K562 (cell line): ENCODE data around the gene HDAC7. TPM values are rescaled to one million over a fixed set of nuclear protein-coding genes. Genes with fewer than 3 reads are reported as not detected.

Experiments used
- ATAC-seq: fragments of 200-7000 bp; cut with Tn5 transposase; 3 replicates; pipeline ENCODE4 v1.9.1; 2020; ENCODE audit warnings: moderate library complexity
- BruUV-seq: library from RNA; stranded (reverse); fragments of 400-500 nt; replicated peaks from 2 replicates; lab custom pipeline; 2021; lab: Mats Ljungman, UMichigan
- CTCF ChIA-PET: fragments of 300-600 bp; formaldehyde crosslinking; extraction: SDS; loops from one replicate; lab custom pipeline; 2021; ENCODE audit warnings: low intra/inter-chr PET ratio; lab: Yijun Ruan, JAX
- POLR2A ChIA-PET: fragments of 300-600, 350-650 bp; sonication (Branson Sonifier 250); formaldehyde crosslinking; extraction: SDS; loops from one replicate; lab custom pipeline; 2021; ENCODE audit warnings: antibody characterized with exemption, inconsistent platforms; lab: Yijun Ruan, JAX
- DNase-seq, 4 experiments: peaks; one replicate each; pipeline versions ENCODE4 v3.0.0 to v3.0.0-alpha.2; 2011 to 2018; ENCODE audit warnings: low spot score in 3 of 4, mixed read lengths in 3 of 4; ENCODE audit errors: extremely low read depth in 1 of 4
- FAIRE-seq: peaks from 2 replicates; lab custom pipeline; 2011; peaks lifted over from hg19 to GRCh38; lab: Jason Lieb, UNC
- H2AFZ ChIP-seq: 2 replicates; pipeline ENCODE4 v1.6.0; 2011; ENCODE audit warnings: low read depth, low read length, control low read depth, inconsistent platforms
- H3K27ac ChIP-seq: fragments of 200-600 bp; 3 replicates; pipeline ENCODE4 v1.8.0; 2011; ENCODE audit warnings: low read depth, mild to moderate bottlenecking, control low read depth, inconsistent platforms, low read length, moderate library complexity, mixed read lengths; ENCODE audit errors: extremely low read depth
- H3K27me3 ChIP-seq, 2 experiments: fragments of 300-600 bp in 1 of 2; 2 replicates in 1 of 2; 3 replicates in 1 of 2; pipeline versions ENCODE4 v1.6.0 to v1.8.0; 2011; ENCODE audit warnings: inconsistent platforms in 2 of 2, low read length in 2 of 2, mild to moderate bottlenecking in 1 of 2, mixed read lengths in 1 of 2, moderate library complexity in 1 of 2; ENCODE audit not compliant: control insufficient read depth in 2 of 2, insufficient read depth in 2 of 2
- H3K36me3 ChIP-seq: fragments of 300-600 bp; 3 replicates; pipeline ENCODE4 v1.8.0; 2011; ENCODE audit warnings: mild to moderate bottlenecking, low read length, inconsistent platforms; ENCODE audit not compliant: control insufficient read depth, insufficient read depth
- H3K4me1 ChIP-seq, 2 experiments: fragments of 200-600 bp in 1 of 2; replicated peaks in 1 of 2; 2 replicates in 1 of 2; 3 replicates in 1 of 2; pipeline versions ENCODE4 v1.5.1 to v1.8.0; 2011; ENCODE audit warnings: inconsistent platforms in 2 of 2, low read length in 2 of 2, mild to moderate bottlenecking in 1 of 2, mixed read lengths in 1 of 2, moderate library complexity in 1 of 2; ENCODE audit not compliant: control insufficient read depth in 2 of 2, insufficient read depth in 2 of 2
- H3K4me2 ChIP-seq: 2 replicates; pipeline ENCODE4 v1.6.1; 2011; ENCODE audit warnings: low read length, control low read depth, inconsistent platforms, mixed read lengths; ENCODE audit not compliant: insufficient read depth
- H3K4me3 ChIP-seq: fragments of 200-600 bp; sonication (generic), shearing (Covaris generic); 2 replicates; pipeline ENCODE4 v1.5.1; 2016; ENCODE audit warnings: control low read depth, inconsistent platforms
- H3K79me2 ChIP-seq: fragments of 200-600 bp; 3 replicates; pipeline ENCODE4 v1.8.0; 2011; ENCODE audit warnings: low read length, inconsistent platforms; ENCODE audit not compliant: control insufficient read depth, insufficient read depth
- H3K9ac ChIP-seq, 2 experiments: 2 replicates each; pipeline versions ENCODE4 v1.6.0 to v1.6.1; 2011; ENCODE audit warnings: low read depth in 2 of 2, low read length in 2 of 2, control low read depth in 1 of 2, inconsistent platforms in 1 of 2, mild to moderate bottlenecking in 1 of 2, mixed read lengths in 1 of 2; ENCODE audit not compliant: insufficient read depth in 1 of 2
- H3K9me1 ChIP-seq: one replicate; pipeline ENCODE4 v1.6.0; 2011; ENCODE audit warnings: inconsistent platforms, mild to moderate bottlenecking, low read length, moderate library complexity; ENCODE audit not compliant: control insufficient read depth, insufficient read depth
- H3K9me3 ChIP-seq: replicated peaks from 2 replicates; pipeline ENCODE4 v1.5.1; 2011; ENCODE audit warnings: low read depth, low read length, inconsistent platforms; ENCODE audit not compliant: control insufficient read depth, insufficient read depth
- H4K20me1 ChIP-seq: replicated peaks from 2 replicates; pipeline ENCODE4 v1.6.1; 2011; ENCODE audit warnings: low read length, inconsistent platforms, mixed read lengths; ENCODE audit not compliant: control insufficient read depth, insufficient read depth
- HDAC3 ChIP-seq: fragments of 450-650 bp; IDR thresholded peaks from 2 replicates; pipeline ENCODE4 v1.6.1; 2018; ENCODE audit warnings: borderline replicate concordance, mild to moderate bottlenecking, moderate library complexity; ENCODE audit not compliant: partially characterized antibody
- PTTG1 ChIP-seq: fragments of 450-650 bp; IDR thresholded peaks from 2 replicates; pipeline ENCODE4 v1.6.1; 2016; ENCODE audit warnings: low read depth, mild to moderate bottlenecking, missing genetic modification characterization, missing compliant biosample characterization
- RCOR1 ChIP-seq, 2 experiments: IDR thresholded peaks; 2 replicates each; pipeline ENCODE4 v1.6.1; 2012; ENCODE audit warnings: low read depth in 2 of 2, low read length in 2 of 2, borderline replicate concordance in 1 of 2, improper control_type of control experiment in 1 of 2
- SMAD1 ChIP-seq: fragments of 150-350 bp; IDR thresholded peaks from 2 replicates; pipeline ENCODE4 v1.6.1; 2014; ENCODE audit warnings: low read length, low read depth; ENCODE audit not compliant: partially characterized antibody
- SMAD2 ChIP-seq: fragments of 150-350 bp; IDR thresholded peaks from 2 replicates; pipeline ENCODE4 v1.6.1; 2014; ENCODE audit warnings: low read depth, mild to moderate bottlenecking, low read length
- TAL1 ChIP-seq: fragments of 450-650 bp; IDR thresholded peaks from 2 replicates; pipeline ENCODE4 v1.6.1; 2016; ENCODE audit warnings: mild to moderate bottlenecking
- ZBTB7A ChIP-seq: IDR thresholded peaks from 2 replicates; pipeline ENCODE4 v1.6.1; 2011; ENCODE audit warnings: low read depth, mild to moderate bottlenecking, low read length, moderate library complexity, borderline replicate concordance; ENCODE audit not compliant: control insufficient read depth
- WGBS: fragments of 100-300 bp; shearing (Covaris generic); methylation state at CpG from one replicate; pipeline ENCODE4 v1.1.6; 2016; ENCODE audit warnings: low coverage, mixed read lengths; ENCODE audit not compliant: insufficient coverage; ENCODE audit errors: missing lambda C conversion rate; 5-methylcytosine and 5-hydroxymethylcytosine counted together
- in situ Hi-C: fragments of 300-500 bp; cut with MboI; formaldehyde crosslinking; loops from 4 replicates; pipeline ENCODE4 v1.15.0; 2018; ENCODE audit warnings: inconsistent platforms, mixed read lengths
- intact Hi-C: fragments of 100-400 bp; cut with micrococcal nuclease; formaldehyde crosslinking; loops from 2 replicates; pipeline ENCODE4 v1.14.2; 2022
- polyA plus RNA-seq, 8 experiments: library from polyadenylated mRNA; depleted of rRNA in 4 of 8; stranded (reverse) in 5 of 8; unstranded in 3 of 8; fragments of >200 nt; fragmentation: Nextera tagmentation in 2 of 8; fragmentation: Illumina TruSeq in 1 of 8; extraction: Ambion mirVana in 2 of 8; extraction: Trizol in 1 of 8; gene quantifications; 2 replicates each; pipeline versions ENCODE4 v1.2.1 to v1.2.3, GENCODE V29; 2011 to 2014; ENCODE audit warnings: inconsistent platforms in 1 of 8, missing spikeins in 1 of 8
- total RNA-seq, 7 experiments: library from RNA; depleted of rRNA in 6 of 7; stranded (reverse); fragments of >200 nt in 6 of 7; fragmentation: Illumina TruSeq in 2 of 7; extraction: Trizol in 2 of 7; gene quantifications; 2 replicates each; pipeline versions ENCODE4 v1.2.1 to v1.2.3, GENCODE V29; 2011 to 2021; ENCODE audit warnings: low replicate concordance in 1 of 7
- TF ChIP-seq, protein P1 (sequence below): fragments of 250-450 bp; sonication (Bioruptor Pico); IDR thresholded peaks from 2 replicates; pipeline ENCODE4 v1.5.0; 2021; ENCODE audit warnings: mild to moderate bottlenecking, borderline replicate concordance
- TF ChIP-seq, protein P2 (sequence below): sonication (generic); formaldehyde crosslinking; IDR thresholded peaks from 2 replicates; pipeline ENCODE4 v1.8.1; 2023; ENCODE audit warnings: mild to moderate bottlenecking, missing genetic modification reagents

Gene HDAC7
- total and polyA plus RNA-seq, 9 of the 15 experiments (the other 6 are each of a cell fraction or from before 2014, with no cell fraction given) = 2.5 to 129 (median 31.1) TPM

DNA sequence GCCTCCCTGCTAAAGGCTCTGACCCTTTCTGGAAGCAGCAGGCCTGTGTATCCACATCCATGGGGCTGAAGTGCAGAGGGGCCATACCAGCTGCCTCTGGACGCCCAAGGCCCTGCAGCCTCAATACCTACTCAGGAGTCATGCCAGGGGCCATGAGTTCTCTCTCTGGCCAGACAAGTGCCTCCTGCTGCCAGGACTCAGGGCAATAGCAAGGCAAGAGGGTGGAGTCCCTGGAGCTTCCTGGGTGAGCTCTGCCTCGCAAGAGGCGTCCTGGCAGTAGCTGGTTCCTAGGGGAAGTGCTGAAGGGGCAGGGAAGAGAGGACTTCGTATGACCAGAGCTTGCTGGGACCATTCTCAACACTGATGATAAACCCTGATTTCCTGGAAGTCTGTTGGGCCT is 83.5 kb downstream of the HDAC7 start:
- Histone ChIP-seq H3K4me2 (peak overlapping the region; percentile 10; the same call in 1 of the 2 replicates), H3K79me2 (no peaks in the 10 kb centered on the region), H3K4me1 (peaks cover 32 to 56% of the 10 kb centered on the region in 2 experiments), H3K9ac (peak overlapping the region in 1 of 2 experiments; percentile 41; a peak in 1 of 4 replicates), H4K20me1 (no peaks in the 10 kb centered on the region), H3K9me3 (no peaks in the 10 kb centered on the region), H3K27me3 (no peaks in the 10 kb centered on the region), H3K4me3 (no peak overlapping the region), H3K27ac (no peak overlapping the region), H3K9me1 (no peaks in the 10 kb centered on the region)
- intact Hi-C loops = no loop called here
- 11% methylated on average over 4 of the region's 4 CpGs for WGBS
- ATAC-seq (no peak), FAIRE-seq (peak; percentile 29), DNase-seq (no peak)
- BruUV-seq = no TSS peak
- in situ Hi-C loops = no loop called here
- CTCF ChIA-PET = no interaction called here
- TF ChIP-seq SMAD2 = no peak
- TF ChIP-seq ZBTB7A = no peak
- TF ChIP-seq RCOR1 (IDR thresholded peaks at IDR 0.05; ENCODE audit: borderline replicate concordance in 1 of 2, low read depth in 2 of 2, low read length in 2 of 2) = no peak
- TF ChIP-seq TAL1 = no peak
- TF ChIP-seq HDAC3 = no peak
- no peak for TF ChIP-seq PTTG1
- TF ChIP-seq, protein P1, sequence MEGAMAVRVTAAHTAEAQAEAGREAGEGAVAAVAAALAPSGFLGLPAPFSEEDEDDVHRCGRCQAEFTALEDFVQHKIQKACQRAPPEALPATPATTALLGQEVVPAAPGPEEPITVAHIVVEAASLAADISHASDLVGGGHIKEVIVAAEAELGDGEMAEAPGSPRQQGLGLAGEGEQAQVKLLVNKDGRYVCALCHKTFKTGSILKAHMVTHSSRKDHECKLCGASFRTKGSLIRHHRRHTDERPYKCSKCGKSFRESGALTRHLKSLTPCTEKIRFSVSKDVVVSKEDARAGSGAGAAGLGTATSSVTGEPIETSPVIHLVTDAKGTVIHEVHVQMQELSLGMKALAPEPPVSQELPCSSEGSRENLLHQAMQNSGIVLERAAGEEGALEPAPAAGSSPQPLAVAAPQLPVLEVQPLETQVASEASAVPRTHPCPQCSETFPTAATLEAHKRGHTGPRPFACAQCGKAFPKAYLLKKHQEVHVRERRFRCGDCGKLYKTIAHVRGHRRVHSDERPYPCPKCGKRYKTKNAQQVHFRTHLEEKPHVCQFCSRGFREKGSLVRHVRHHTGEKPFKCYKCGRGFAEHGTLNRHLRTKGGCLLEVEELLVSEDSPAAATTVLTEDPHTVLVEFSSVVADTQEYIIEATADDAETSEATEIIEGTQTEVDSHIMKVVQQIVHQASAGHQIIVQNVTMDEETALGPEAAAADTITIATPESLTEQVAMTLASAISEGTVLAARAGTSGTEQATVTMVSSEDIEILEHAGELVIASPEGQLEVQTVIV = no peak
- TF ChIP-seq, protein P2, sequence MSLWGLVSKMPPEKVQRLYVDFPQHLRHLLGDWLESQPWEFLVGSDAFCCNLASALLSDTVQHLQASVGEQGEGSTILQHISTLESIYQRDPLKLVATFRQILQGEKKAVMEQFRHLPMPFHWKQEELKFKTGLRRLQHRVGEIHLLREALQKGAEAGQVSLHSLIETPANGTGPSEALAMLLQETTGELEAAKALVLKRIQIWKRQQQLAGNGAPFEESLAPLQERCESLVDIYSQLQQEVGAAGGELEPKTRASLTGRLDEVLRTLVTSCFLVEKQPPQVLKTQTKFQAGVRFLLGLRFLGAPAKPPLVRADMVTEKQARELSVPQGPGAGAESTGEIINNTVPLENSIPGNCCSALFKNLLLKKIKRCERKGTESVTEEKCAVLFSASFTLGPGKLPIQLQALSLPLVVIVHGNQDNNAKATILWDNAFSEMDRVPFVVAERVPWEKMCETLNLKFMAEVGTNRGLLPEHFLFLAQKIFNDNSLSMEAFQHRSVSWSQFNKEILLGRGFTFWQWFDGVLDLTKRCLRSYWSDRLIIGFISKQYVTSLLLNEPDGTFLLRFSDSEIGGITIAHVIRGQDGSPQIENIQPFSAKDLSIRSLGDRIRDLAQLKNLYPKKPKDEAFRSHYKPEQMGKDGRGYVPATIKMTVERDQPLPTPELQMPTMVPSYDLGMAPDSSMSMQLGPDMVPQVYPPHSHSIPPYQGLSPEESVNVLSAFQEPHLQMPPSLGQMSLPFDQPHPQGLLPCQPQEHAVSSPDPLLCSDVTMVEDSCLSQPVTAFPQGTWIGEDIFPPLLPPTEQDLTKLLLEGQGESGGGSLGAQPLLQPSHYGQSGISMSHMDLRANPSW = no peak
- TF ChIP-seq SMAD1 = no peak
- TF ChIP-seq, all 486 proteins: peak for 0
- Histone ChIP-seq H3K36me3 (no peaks in the 10 kb centered on the region), H2AFZ (peak overlapping the region; percentile 60)
- POLR2A ChIA-PET = interaction anchor here (0.5 to 1.2 kb wide), 9 partner anchors 9 to 1083 kb away, joined by 3 read pairs; no protein-coding TSS in a partner anchor
